Adrenal gland (tissue), 5 donors: ENCODE results near the gene DENND6B.

Experiments used
- CTCF ChIP-seq, 6 experiments: fragments of 450-650 bp in 4 of 6; fragments of 200-600 bp in 2 of 6; sonication (generic) in 1 of 6; IDR thresholded peaks; 1 replicate in 5 of 6; 2 replicates in 1 of 6; pipeline versions ENCODE4 v1.5.1 to v1.8.0; 2016 to 2021; ENCODE audit warnings: antibody characterized with exemption in 6 of 6, mild to moderate bottlenecking in 2 of 6, moderate library complexity in 1 of 6
- POLR2A ChIP-seq, 2 donors: fragments of 450-650 bp; IDR thresholded peaks; one replicate each; pipeline ENCODE4 v1.6.1; 2017; ENCODE audit warnings: antibody characterized with exemption in 2 of 2, mild to moderate bottlenecking in 2 of 2, moderate library complexity in 1 of 2
- donor health status: DM: no; HTN: no; CAD: no.

GRCh38 chr22:50318698-50319411, 8.0 kb downstream of the DENND6B start:
- TF ChIP-seq CTCF (IDR thresholded peaks at IDR 0.05) (no peak), POLR2A (IDR thresholded peaks at IDR 0.05) (no peak)
